ENCODE measurements around the gene MGLL. TPM values are rescaled to one million over a fixed set of nuclear protein-coding genes. Genes with fewer than 3 reads are reported as not detected.

MGLL gene
- total RNA-seq, 4 donors from 2014 or later: 36.7 to 146 (median 73.5) TPM

- DNase-seq: no peak
- Histone ChIP-seq H3K27ac (no peak overlapping the region), H3K9me3 (no peaks in the 10 kb centered on the region), H3K4me1 (peaks cover 22 to 56% (median 24%) of the 10 kb centered on the region in 3 donors), H3K27me3 (no peaks in the 10 kb centered on the region), H3K4me3 (no peak overlapping the region), H3K36me3 (peaks cover 0 to 43% (median 0%) of the 10 kb centered on the region in 3 donors)
- intact Hi-C loops (cut with DNase I): loop anchor here (10.0 kb wide), 1 partner anchor 150 kb away; the partner anchor contains the start of gene MGLL
- TF ChIP-seq POLR2A (IDR thresholded peaks at IDR 0.05): no peak
- no peak for TF ChIP-seq CTCF (IDR thresholded peaks at IDR 0.05)
- 75 to 76% methylated on average over 8 of the region's 8 CpGs for WGBS, 2 donors
Measured at GRCh38 chr3:127674790-127675189, 147.5 kb downstream of the MGLL start.

- H3K4me1 ChIP-seq: peaks cover 22 to 56% (median 24%) of the 10 kb centered on the region in 3 donors
- H3K27ac ChIP-seq: peak overlapping the region in 3 of 4 donors; percentile 86 to 96 (median 95)
- intact Hi-C loops (cut with DNase I): loop anchor here (10.0 kb wide), 1 partner anchor 151 kb away; the partner anchor contains the start of gene MGLL
- peaks cover 0 to 37% (median 0%) of the 10 kb centered on the region in 3 donors for H3K36me3 ChIP-seq
- peak overlapping the region in 3 of 4 donors; percentile 73 to 98 (median 97) for H3K4me3 ChIP-seq
- 70 to 75% methylated on average over 11 to 14 of the region's 17 CpGs for WGBS, 2 donors
- no peaks in the 10 kb centered on the region for H3K9me3 ChIP-seq
- DNase-seq: no peak
- no peaks in the 10 kb centered on the region for H3K27me3 ChIP-seq
- TF ChIP-seq POLR2A (IDR thresholded peaks at IDR 0.05): no peak
Measured at GRCh38 chr3:127674101-127674721, 148.1 kb downstream of the MGLL start.

GRCh38 chr3:127673191-127674100 lies 148.9 kb downstream of the MGLL start:
- Histone ChIP-seq H3K27me3 (no peaks in the 10 kb centered on the region), H3K36me3 (peaks cover 0 to 29% (median 0%) of the 10 kb centered on the region in 3 donors), H3K27ac (peak overlapping the region; percentile 86 to 96 (median 94)), H3K4me1 (peaks cover 22 to 56% (median 24%) of the 10 kb centered on the region in 3 donors), H3K9me3 (no peaks in the 10 kb centered on the region), H3K4me3 (peak overlapping the region; percentile 73 to 98 (median 88))
- DNase-seq: no peak
- TF ChIP-seq POLR2A (IDR thresholded peaks at IDR 0.05): peak in 1 of 4 donors; percentile 3
- no peak for TF ChIP-seq CTCF (IDR thresholded peaks at IDR 0.05)
- WGBS, 2 donors: 20 to 34% methylated on average over 23 to 35 of the region's 51 CpGs
- intact Hi-C loops (cut with DNase I): loop anchor here (10.0 kb wide), 1 partner anchor 151 kb away; the partner anchor contains the start of gene MGLL

- WGBS, 2 donors: no CpG with 5 or more reads among the region's 102 CpGs
- intact Hi-C loops (cut with DNase I): loop anchor here (10.0 kb wide), 1 partner anchor 152 kb away; the partner anchor contains the start of gene MGLL
- H3K9me3 ChIP-seq: no peaks in the 10 kb centered on the region
- H3K4me3 ChIP-seq: peak within 1 kb of the TSS; percentile 73 to 98 (median 88)
- peak; percentile 53 for DNase-seq
- TF ChIP-seq POLR2A (IDR thresholded peaks at IDR 0.05) (peak in 3 of 4 donors; percentile 45 to 83 (median 81)), CTCF (IDR thresholded peaks at IDR 0.05) (no peak)
- H3K36me3 ChIP-seq: peaks cover 0 to 21% (median 0%) of the 10 kb centered on the region in 3 donors
- no peaks in the 10 kb centered on the region for H3K27me3 ChIP-seq
- peaks cover 22 to 56% (median 24%) of the 10 kb centered on the region in 3 donors for H3K4me1 ChIP-seq
- peak within 1 kb of the TSS; percentile 86 to 96 (median 94) for H3K27ac ChIP-seq
Measured at GRCh38 chr3:127672429-127673190, 149.7 kb downstream of the MGLL start, which contains the start of gene ABTB1. Gene ABTB1, plus strand, starts transcription at chr3:127672952. Its CDS starts 74 bp downstream, at chr3:127673026.

Data from esophagus squamous epithelium (tissue), 5 donors.